Right lobe of liver (tissue), 6 donors: ENCODE measurements around the gene ANGPTL2. TPM values are rescaled to one million over a fixed set of nuclear protein-coding genes. Genes with fewer than 3 reads are reported as not detected.

ENCODE experiments used
- ATAC-seq, 4 donors: fragments of 200-7000 bp; cut with Tn5 transposase; one replicate each; pipeline ENCODE4 v1.9.1; 2020; ENCODE audit warnings: mild to moderate bottlenecking in 4 of 4, moderate library complexity in 4 of 4
- DNase-seq, 3 donors: peaks; one replicate each; pipeline ENCODE4 v3.0.0-alpha.2; 2020
- H3K27ac ChIP-seq, 3 donors: fragments of 200-600 bp; one replicate each; pipeline ENCODE4 v1.8.0; 2022
- H3K27me3 ChIP-seq, 2 donors: fragments of 200-600 bp; one replicate each; pipeline ENCODE4 v1.8.0; 2022
- H3K36me3 ChIP-seq, 4 donors: fragments of 200-600 bp; sonication (generic) in 1 of 4; one replicate each; pipeline versions ENCODE4 v1.5.1 to v1.8.0; 2017 to 2022; ENCODE audit warnings: control low read depth in 1 of 4
- H3K4me1 ChIP-seq, 4 donors: fragments of 200-600 bp; sonication (generic) in 1 of 4; one replicate each; pipeline versions ENCODE4 v1.5.1 to v1.8.0; 2017 to 2022; ENCODE audit warnings: control low read depth in 1 of 4
- H3K4me3 ChIP-seq, 3 donors: fragments of 200-600 bp; one replicate each; pipeline ENCODE4 v1.8.0; 2022
- H3K9me3 ChIP-seq, 4 donors: fragments of 200-600 bp; sonication (generic) in 1 of 4; one replicate each; pipeline versions ENCODE4 v1.5.1 to v1.8.0; 2017 to 2022; ENCODE audit warnings: control low read depth in 1 of 4
- CTCF ChIP-seq, 4 donors: fragments of 200-600 bp in 3 of 4; fragments of 450-650 bp in 1 of 4; IDR thresholded peaks; one replicate each; pipeline versions ENCODE4 v1.5.1 to v1.8.0; 2016 to 2022; ENCODE audit warnings: antibody characterized with exemption in 4 of 4, mild to moderate bottlenecking in 2 of 4
- POLR2A ChIP-seq: fragments of 450-650 bp; IDR thresholded peaks from one replicate; pipeline ENCODE4 v1.6.1; 2017; ENCODE audit warnings: antibody characterized with exemption, mild to moderate bottlenecking
- WGBS: methylation state at CpG from one replicate; pipeline ENCODE4 v1.1.6; 2018; ENCODE audit warnings: low coverage, low lambda C conversion rate; ENCODE audit not compliant: insufficient coverage; ENCODE audit errors: missing lambda C conversion rate; 5-methylcytosine and 5-hydroxymethylcytosine counted together
- intact Hi-C, 2 donors: fragments of 100-400 bp; cut with DNase I; formaldehyde crosslinking; loops; one replicate each; pipeline versions ENCODE4 v1.11.2 to v1.14.1; 2022
- total RNA-seq, 6 experiments: library from RNA; depleted of rRNA in 2 of 6; stranded (reverse); fragments of >200 nt in 2 of 6; fragmentation: NEBNext Ultra II Directional in 3 of 6; extraction: Animal tissue kit (Norgen Biotek cat#: 25700) in 3 of 6; gene quantifications; one replicate each; pipeline versions ENCODE4 v1.1.0 to v1.2.4, GENCODE V29; 2016 to 2023
- donor health status: DM: no; HTN: yes; CAD: no.
- donor health status: DM: no; HTN: no; CAD: no.
- donor health status: DM: no; HTN: no; CAD: no.
- donor health status: DM: no; HTN: yes; CAD: no.
- donor health status: DM: no; HTN: yes; CAD: no.

The ANGPTL2 gene
- total RNA-seq, 6 experiments from 2014 or later = 2.1 to 6.3 (median 3.0) TPM

GRCh38 chr9:127076860-127077643, 45.4 kb downstream of the ANGPTL2 start:
- Histone ChIP-seq H3K4me1 (no peaks in the 10 kb centered on the region), H3K36me3 (no peaks in the 10 kb centered on the region), H3K27ac (no peak overlapping the region), H3K27me3 (no peaks in the 10 kb centered on the region), H3K9me3 (no peaks in the 10 kb centered on the region), H3K4me3 (no peak overlapping the region)
- no peak for DNase-seq
- intact Hi-C loops = no loop called here
- WGBS = 93% methylated on average over 3 of the region's 5 CpGs
- ATAC-seq = no peak
- TF ChIP-seq CTCF (IDR thresholded peaks at IDR 0.05) (no peak), POLR2A (no peak)

- no peaks in the 10 kb centered on the region for H3K9me3 ChIP-seq
- H3K36me3 ChIP-seq = no peaks in the 10 kb centered on the region
- TF ChIP-seq POLR2A (no peak), CTCF (IDR thresholded peaks at IDR 0.05) (no peak)
- no peak for ATAC-seq
- no peaks in the 10 kb centered on the region for H3K27me3 ChIP-seq
- DNase-seq = no peak
- intact Hi-C loops = no loop called here
- no peaks in the 10 kb centered on the region for H3K4me1 ChIP-seq
- no peak overlapping the region for H3K4me3 ChIP-seq
- no peak overlapping the region for H3K27ac ChIP-seq
- WGBS = 53% methylated on average over 2 of the region's 2 CpGs
Measured at GRCh38 chr9:127075624-127076372, 46.6 kb downstream of the ANGPTL2 start.

GRCh38 chr9:127074561-127075548, 47.6 kb downstream of the ANGPTL2 start:
- H3K27me3 ChIP-seq = no peaks in the 10 kb centered on the region
- H3K27ac ChIP-seq = no peak overlapping the region
- ATAC-seq (no peak), DNase-seq (no peak)
- TF ChIP-seq POLR2A = no peak
- TF ChIP-seq CTCF (IDR thresholded peaks at IDR 0.05) = no peak
- intact Hi-C loops = no loop called here
- 84% methylated on average over 3 of the region's 4 CpGs for WGBS
- no peaks in the 10 kb centered on the region for H3K4me1 ChIP-seq
- H3K9me3 ChIP-seq = no peaks in the 10 kb centered on the region
- no peak overlapping the region for H3K4me3 ChIP-seq
- no peaks in the 10 kb centered on the region for H3K36me3 ChIP-seq

- Histone ChIP-seq H3K27me3 (no peaks in the 10 kb centered on the region), H3K4me1 (no peaks in the 10 kb centered on the region), H3K27ac (no peak overlapping the region), H3K9me3 (no peaks in the 10 kb centered on the region), H3K36me3 (no peaks in the 10 kb centered on the region), H3K4me3 (no peak overlapping the region)
- TF ChIP-seq POLR2A (no peak), CTCF (IDR thresholded peaks at IDR 0.05) (no peak)
- ATAC-seq = no peak
- 90% methylated on average over 5 of the region's 5 CpGs for WGBS
- intact Hi-C loops = no loop called here
- DNase-seq = no peak
Measured at GRCh38 chr9:127067603-127068220, 54.7 kb downstream of the ANGPTL2 start.
